Endodermal cell (in vitro differentiated cells): Measurements from ENCODE around the gene CHMP5. TPM values are rescaled to one million over a fixed set of nuclear protein-coding genes. Genes with fewer than 3 reads are reported as not detected.

ENCODE experiments used
- DNase-seq: peaks from one replicate; pipeline ENCODE4 v3.0.0-alpha.2; 2017
- H3K27ac ChIP-seq: 2 replicates; pipeline ENCODE4 v1.5.1; 2013; ENCODE audit warnings: mild to moderate bottlenecking, low read depth, low read length, moderate library complexity
- H3K27me3 ChIP-seq: 2 replicates; pipeline ENCODE4 v1.6.1; 2013; ENCODE audit warnings: mild to moderate bottlenecking, low read length, moderate library complexity; ENCODE audit not compliant: insufficient read depth, control insufficient read depth, poor library complexity, severe bottlenecking
- H3K36me3 ChIP-seq: 2 replicates; pipeline ENCODE4 v1.7.0; 2013; ENCODE audit warnings: mild to moderate bottlenecking, low read length, moderate library complexity; ENCODE audit not compliant: control insufficient read depth, insufficient read depth
- H3K4me1 ChIP-seq: one replicate; pipeline ENCODE4 v1.7.0; 2013; ENCODE audit warnings: low read length; ENCODE audit not compliant: control insufficient read depth, insufficient read depth
- H3K4me3 ChIP-seq: 2 replicates; pipeline ENCODE4 v1.5.1; 2013; ENCODE audit warnings: mild to moderate bottlenecking, low read length, moderate library complexity
- H3K9ac ChIP-seq: 2 replicates; pipeline ENCODE4 v1.6.1; 2013; ENCODE audit warnings: mild to moderate bottlenecking, low read length, moderate library complexity; ENCODE audit not compliant: poor library complexity, severe bottlenecking; ENCODE audit errors: extremely low read depth
- H3K9me3 ChIP-seq: 2 replicates; pipeline ENCODE4 v1.6.1; 2013; ENCODE audit warnings: mild to moderate bottlenecking, low read length, moderate library complexity; ENCODE audit not compliant: control insufficient read depth
- H3K27ac Mint-ChIP-seq: 2 replicates; pipeline ENCODE4 v1.8.0; 2020; ENCODE audit warnings: mixed read lengths
- H3K27me3 Mint-ChIP-seq: 2 replicates; pipeline ENCODE4 v1.8.0; 2021; ENCODE audit warnings: mild to moderate bottlenecking, mixed read lengths; ENCODE audit not compliant: insufficient read depth
- H3K36me3 Mint-ChIP-seq: 2 replicates; pipeline ENCODE4 v1.8.0; 2020; ENCODE audit warnings: low read depth, mixed read lengths
- H3K4me1 Mint-ChIP-seq: 2 replicates; pipeline ENCODE4 v1.8.0; 2020; ENCODE audit warnings: mixed read lengths
- H3K4me3 Mint-ChIP-seq: 2 replicates; pipeline ENCODE4 v1.8.0; 2020; ENCODE audit warnings: mild to moderate bottlenecking, moderate library complexity, mixed read lengths
- H3K9me3 Mint-ChIP-seq: 2 replicates; pipeline ENCODE4 v1.8.0; 2020; ENCODE audit warnings: mild to moderate bottlenecking, mixed read lengths
- CTCF ChIP-seq: fragments of 200-600 bp; sonication (generic); conservative IDR thresholded peaks from 2 replicates; pipeline ENCODE4 v1.5.0; 2021; ENCODE audit warnings: antibody characterized with exemption, mild to moderate bottlenecking
- WGBS, 2 experiments: methylation state at CpG; one replicate each; pipeline versions ENCODE4 v1.1.5 to v1.1.7; 2013; ENCODE audit warnings: missing lambda C conversion rate in 2 of 2, mixed read lengths in 1 of 2; ENCODE audit not compliant: insufficient coverage in 1 of 2, insufficient read length in 1 of 2; 5-methylcytosine and 5-hydroxymethylcytosine counted together
- total RNA-seq, 2 donors: library from RNA; stranded (reverse); fragmentation: NEBNext Ultra II Directional in 1 of 2; extraction: Animal tissue kit (Norgen Biotek cat#: 25700) in 1 of 2; gene quantifications; 2 replicates in 1 of 2; 3 replicates in 1 of 2; pipeline ENCODE4 v1.2.1, GENCODE V29; 2021

Gene CHMP5
- total RNA-seq, 2 donors from 2014 or later = 62.9 to 80.2 TPM

- no peaks in the 10 kb centered on the region for H3K27me3 ChIP-seq
- peaks cover 56% of the 10 kb centered on the region for H3K36me3 ChIP-seq
- no peak for DNase-seq
- no peaks in the 10 kb centered on the region for H3K27me3 Mint-ChIP-seq
- peaks cover 7% of the 10 kb centered on the region for H3K4me1 ChIP-seq
- whole genome bisulfite sequencing, 2 experiments = 97 to 100% methylated on average over 2 to 3 of the region's 3 CpGs
- no peak overlapping the region for H3K4me3 Mint-ChIP-seq
- no peaks in the 10 kb centered on the region for H3K9me3 Mint-ChIP-seq
- H3K36me3 Mint-ChIP-seq = peaks cover 48% of the 10 kb centered on the region
- H3K27ac ChIP-seq = no peak overlapping the region
- H3K4me3 ChIP-seq = no peak overlapping the region
- H3K9me3 ChIP-seq = no peaks in the 10 kb centered on the region
- TF ChIP-seq CTCF = no peak
- H3K4me1 Mint-ChIP-seq = peaks cover 17% of the 10 kb centered on the region
- H3K27ac Mint-ChIP-seq = no peak overlapping the region
- H3K9ac ChIP-seq = no peak overlapping the region
Measured at GRCh38 chr9:33270146-33270545, 5.3 kb downstream of the CHMP5 start.

GRCh38 chr9:33272061-33272460, 7.2 kb downstream of the CHMP5 start:
- H3K9me3 ChIP-seq = no peaks in the 10 kb centered on the region
- no peak overlapping the region for H3K27ac Mint-ChIP-seq
- H3K4me1 Mint-ChIP-seq = peaks cover 5% of the 10 kb centered on the region
- peaks cover 69% of the 10 kb centered on the region for H3K36me3 ChIP-seq
- 100% methylated on average over 1 of the region's 1 CpG; no CpG with 5 or more reads in 1 of the 2 experiments for WGBS, 2 experiments
- H3K27me3 Mint-ChIP-seq = no peaks in the 10 kb centered on the region
- no peaks in the 10 kb centered on the region for H3K27me3 ChIP-seq
- no peak for TF ChIP-seq CTCF
- H3K4me1 ChIP-seq = peaks cover 2% of the 10 kb centered on the region
- no peak overlapping the region for H3K4me3 ChIP-seq
- no peaks in the 10 kb centered on the region for H3K9me3 Mint-ChIP-seq
- H3K9ac ChIP-seq = no peak overlapping the region
- H3K4me3 Mint-ChIP-seq = no peak overlapping the region
- H3K36me3 Mint-ChIP-seq = peaks cover 55% of the 10 kb centered on the region
- H3K27ac ChIP-seq = no peak overlapping the region
- no peak for DNase-seq

- Mint-ChIP-seq H3K27ac (no peak overlapping the region), H3K9me3 (no peaks in the 10 kb centered on the region), H3K4me1 (no peaks in the 10 kb centered on the region), H3K4me3 (no peak overlapping the region), H3K36me3 (peaks cover 64% of the 10 kb centered on the region), H3K27me3 (no peaks in the 10 kb centered on the region)
- Histone ChIP-seq H3K9ac (no peak overlapping the region), H3K36me3 (peaks cover 76% of the 10 kb centered on the region), H3K27ac (no peak overlapping the region), H3K4me1 (no peaks in the 10 kb centered on the region), H3K4me3 (no peak overlapping the region), H3K9me3 (no peaks in the 10 kb centered on the region), H3K27me3 (no peaks in the 10 kb centered on the region)
- WGBS, 2 experiments = 97% methylated on average over 3 of the region's 3 CpGs; no CpG with 5 or more reads in 1 of the 2 experiments
- DNase-seq = no peak
- TF ChIP-seq CTCF = no peak
Measured at GRCh38 chr9:33273266-33273971, 8.6 kb downstream of the CHMP5 start.
